Esophagus squamous epithelium (tissue), 5 donors: ENCODE results near the gene MUSTN1. TPM values are rescaled to one million over a fixed set of nuclear protein-coding genes. Genes with fewer than 3 reads are reported as not detected.

ENCODE experiments used
- DNase-seq: peaks from one replicate; lab custom pipeline; 2025; lab: John Stamatoyannopoulos, UW
- H3K27ac ChIP-seq, 4 donors: fragments of 200-600 bp; sonication (generic); one replicate each; pipeline ENCODE4 v1.5.1; 2016 to 2019; ENCODE audit warnings: mild to moderate bottlenecking in 1 of 4
- H3K27me3 ChIP-seq, 4 donors: fragments of 200-600 bp; sonication (generic); 1 replicate in 3 of 4; 2 replicates in 1 of 4; pipeline versions ENCODE4 v1.5.1 to v1.6.0; 2017 to 2021; ENCODE audit warnings: antibody characterized with exemption in 1 of 4
- H3K36me3 ChIP-seq, 3 donors: fragments of 200-600 bp; sonication (generic); one replicate each; pipeline ENCODE4 v1.5.1; 2016 to 2019
- H3K4me1 ChIP-seq, 3 donors: fragments of 200-600 bp; sonication (generic); one replicate each; pipeline ENCODE4 v1.5.1; 2017 to 2019
- H3K4me3 ChIP-seq, 4 donors: fragments of 200-600 bp; sonication (generic); 1 replicate in 3 of 4; 2 replicates in 1 of 4; pipeline ENCODE4 v1.5.1; 2016 to 2019; ENCODE audit warnings: mild to moderate bottlenecking in 2 of 4, moderate library complexity in 1 of 4
- H3K9me3 ChIP-seq, 3 donors: fragments of 200-600 bp; sonication (generic); one replicate each; pipeline ENCODE4 v1.5.1; 2016 to 2019
- POLR2A ChIP-seq, 4 donors: fragments of 450-650 bp; IDR thresholded peaks; one replicate each; pipeline ENCODE4 v1.6.1; 2017; ENCODE audit warnings: antibody characterized with exemption in 4 of 4, mild to moderate bottlenecking in 4 of 4, moderate library complexity in 3 of 4
- WGBS, 2 donors: methylation state at CpG; one replicate each; pipeline ENCODE4 v1.1.5; 2018; 5-methylcytosine and 5-hydroxymethylcytosine counted together
- intact Hi-C: fragments of 100-400 bp; cut with DNase I; formaldehyde crosslinking; loops from one replicate; pipeline ENCODE4 v1.15.0; 2022
- total RNA-seq, 4 donors: library from RNA; depleted of rRNA; stranded (reverse); fragments of >200 nt; gene quantifications; one replicate each; pipeline ENCODE4 v1.1.0, GENCODE V29; 2016
- TF ChIP-seq, protein P1 (sequence below), 6 experiments: fragments of 450-650 bp in 4 of 6; fragments of 200-600 bp in 2 of 6; sonication (generic) in 2 of 6; IDR thresholded peaks; one replicate each; pipeline ENCODE4 v1.5.1; 2016 to 2019; ENCODE audit warnings: antibody characterized with exemption in 6 of 6, mild to moderate bottlenecking in 4 of 6, moderate library complexity in 4 of 6
- donor health status: DM: yes; HTN: yes; CAD: no.

MUSTN1 gene
- total RNA-seq, 4 donors from 2014 or later, result 4.2 to 15.7 (median 5.7) TPM; not detected in 1

DNA sequence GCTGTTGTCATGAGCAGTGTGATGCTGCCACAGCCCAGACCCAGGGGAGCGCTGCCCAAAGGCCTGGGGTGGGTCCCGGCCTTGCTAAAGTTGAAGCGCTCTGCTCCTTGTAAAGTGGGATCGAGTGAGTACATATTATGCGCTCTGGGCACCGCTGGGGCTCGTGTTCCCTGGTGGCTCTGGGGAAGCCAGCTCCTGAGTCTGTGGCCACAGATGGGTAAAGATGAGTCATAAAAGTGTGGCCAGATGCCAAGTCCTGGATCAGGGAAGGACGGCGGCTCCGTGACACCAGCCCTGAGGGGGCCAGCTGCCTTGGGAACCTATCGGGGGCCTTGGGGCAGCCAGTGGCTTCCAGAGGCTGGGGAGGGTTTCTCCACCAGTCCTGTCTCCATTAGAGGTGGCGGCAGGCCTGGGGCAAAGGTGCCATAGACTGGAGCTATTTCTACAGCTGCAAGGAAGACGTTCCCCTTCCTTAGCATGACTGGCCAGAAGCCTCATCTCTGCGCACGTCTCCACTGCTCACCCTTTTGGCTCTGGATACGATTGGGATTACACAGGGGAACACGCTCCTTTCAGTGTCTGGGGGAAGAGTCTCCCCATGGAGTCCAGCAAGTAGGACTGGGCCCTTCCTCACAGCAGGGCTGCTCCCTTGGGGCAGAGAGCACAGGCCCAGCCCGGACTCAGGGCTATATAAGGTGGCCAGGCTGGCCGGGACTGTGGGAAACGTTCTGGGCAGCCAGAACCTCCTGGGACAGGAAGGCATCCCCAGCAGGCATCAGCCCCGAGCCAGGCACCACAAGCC, 3.1 kb downstream of the MUSTN1 start:
- H3K27ac ChIP-seq, result peak overlapping the region; percentile 32 to 81 (median 64)
- no peak overlapping the region for H3K4me3 ChIP-seq
- no peaks in the 10 kb centered on the region for H3K27me3 ChIP-seq
- intact Hi-C loops, result no loop called here
- H3K4me1 ChIP-seq, result peaks cover 0 to 54% (median 28%) of the 10 kb centered on the region in 3 donors
- H3K9me3 ChIP-seq, result no peaks in the 10 kb centered on the region
- no peak for DNase-seq
- peaks cover 0 to 8% (median 0%) of the 10 kb centered on the region in 3 donors for H3K36me3 ChIP-seq
- WGBS, 2 donors, result 42 to 50% methylated on average over 9 to 10 of the region's 21 CpGs
- no peak for TF ChIP-seq POLR2A (IDR thresholded peaks at IDR 0.05)
- TF ChIP-seq, protein P1, sequence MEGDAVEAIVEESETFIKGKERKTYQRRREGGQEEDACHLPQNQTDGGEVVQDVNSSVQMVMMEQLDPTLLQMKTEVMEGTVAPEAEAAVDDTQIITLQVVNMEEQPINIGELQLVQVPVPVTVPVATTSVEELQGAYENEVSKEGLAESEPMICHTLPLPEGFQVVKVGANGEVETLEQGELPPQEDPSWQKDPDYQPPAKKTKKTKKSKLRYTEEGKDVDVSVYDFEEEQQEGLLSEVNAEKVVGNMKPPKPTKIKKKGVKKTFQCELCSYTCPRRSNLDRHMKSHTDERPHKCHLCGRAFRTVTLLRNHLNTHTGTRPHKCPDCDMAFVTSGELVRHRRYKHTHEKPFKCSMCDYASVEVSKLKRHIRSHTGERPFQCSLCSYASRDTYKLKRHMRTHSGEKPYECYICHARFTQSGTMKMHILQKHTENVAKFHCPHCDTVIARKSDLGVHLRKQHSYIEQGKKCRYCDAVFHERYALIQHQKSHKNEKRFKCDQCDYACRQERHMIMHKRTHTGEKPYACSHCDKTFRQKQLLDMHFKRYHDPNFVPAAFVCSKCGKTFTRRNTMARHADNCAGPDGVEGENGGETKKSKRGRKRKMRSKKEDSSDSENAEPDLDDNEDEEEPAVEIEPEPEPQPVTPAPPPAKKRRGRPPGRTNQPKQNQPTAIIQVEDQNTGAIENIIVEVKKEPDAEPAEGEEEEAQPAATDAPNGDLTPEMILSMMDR (IDR thresholded peaks at IDR 0.05), result no peak

DNA sequence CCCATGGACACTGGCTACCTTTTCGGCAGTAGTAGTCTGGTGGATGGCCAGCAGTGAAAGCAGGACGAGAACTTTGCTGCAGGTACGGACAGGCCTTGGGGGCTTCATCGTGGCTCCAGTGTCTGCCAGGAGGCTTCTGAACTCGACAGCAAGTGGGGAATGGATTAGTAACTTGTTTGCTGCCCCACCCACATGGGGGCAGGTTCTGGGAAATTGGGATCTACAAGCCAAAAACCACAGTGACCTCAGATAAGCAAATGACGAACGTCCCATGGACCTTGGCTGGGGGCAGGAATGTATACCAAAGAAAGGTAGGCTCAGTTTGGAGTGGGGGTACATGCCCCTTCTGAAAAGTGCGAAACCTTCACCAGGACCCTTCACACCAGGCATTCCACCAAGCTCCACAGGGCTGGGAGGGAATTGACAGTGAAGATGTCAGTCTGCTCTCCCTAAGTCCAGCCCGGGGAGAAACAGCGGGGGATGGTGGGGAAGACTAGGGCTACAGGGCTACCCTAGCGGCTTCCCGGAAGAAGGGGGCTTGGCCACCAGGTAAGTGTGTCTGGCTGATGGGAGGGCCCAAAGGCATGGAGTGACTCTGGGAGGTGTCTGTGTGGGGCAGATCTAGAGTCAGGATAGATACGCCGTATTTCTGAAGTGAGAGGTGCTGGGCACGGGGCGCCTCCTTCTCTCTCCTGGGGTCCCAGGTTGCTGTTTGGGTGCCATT, 4.1 kb downstream of the MUSTN1 start, which contains the start of gene ITIH4:
Gene ITIH4 (minus strand): TSS at position 138 of the 724 bp plus-strand sequence. CDS start 30 bp downstream, at position 108.
- peaks cover 0 to under 1% (median 0%) of the 10 kb centered on the region in 3 donors for H3K36me3 ChIP-seq
- 71% methylated on average over 7 to 16 of the region's 16 CpGs for WGBS, 2 donors
- H3K27ac ChIP-seq, result peak within 1 kb of the TSS; percentile 32 to 81 (median 64)
- no peak for DNase-seq
- H3K4me3 ChIP-seq, result no peak within 1 kb of the TSS
- TF ChIP-seq, protein P1 (IDR thresholded peaks at IDR 0.05), result no peak
- no peak for TF ChIP-seq POLR2A (IDR thresholded peaks at IDR 0.05)
- intact Hi-C loops, result no loop called here
- no peaks in the 10 kb centered on the region for H3K27me3 ChIP-seq
- H3K9me3 ChIP-seq, result no peaks in the 10 kb centered on the region
- H3K4me1 ChIP-seq, result peaks cover 0 to 47% (median 23%) of the 10 kb centered on the region in 3 donors

DNA sequence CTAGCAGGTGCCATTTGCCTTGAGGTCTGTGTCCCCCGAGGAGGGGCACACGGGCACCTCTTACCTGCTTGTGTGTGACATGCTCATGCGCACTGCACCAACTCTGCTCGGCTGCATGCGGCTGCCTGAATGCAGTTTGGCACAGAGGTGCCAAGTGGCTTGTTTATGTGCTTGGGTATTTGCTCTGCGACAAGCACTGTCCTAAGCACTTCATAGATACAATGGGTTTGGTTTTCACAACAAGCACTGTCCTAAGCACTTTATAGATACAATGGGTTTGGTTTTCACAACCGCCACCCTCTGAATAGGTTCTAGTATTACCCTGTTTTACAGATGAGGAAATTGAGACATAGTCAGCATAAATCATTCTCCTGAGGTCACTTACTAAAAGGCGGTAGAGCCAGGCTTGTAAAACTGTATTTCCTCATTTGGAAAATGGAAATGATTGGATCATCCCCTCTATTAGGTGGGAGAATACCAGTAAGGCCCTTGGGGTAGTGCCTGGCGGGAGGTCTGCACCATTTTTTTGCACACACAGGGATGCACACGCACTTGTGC, 4.8 kb downstream of the MUSTN1 start:
- Histone ChIP-seq H3K9me3 (no peaks in the 10 kb centered on the region), H3K4me1 (peaks cover 0 to 40% (median 19%) of the 10 kb centered on the region in 3 donors), H3K4me3 (no peak overlapping the region), H3K36me3 (no peaks in the 10 kb centered on the region), H3K27me3 (no peaks in the 10 kb centered on the region), H3K27ac (no peak overlapping the region)
- TF ChIP-seq POLR2A (IDR thresholded peaks at IDR 0.05), result no peak
- TF ChIP-seq, protein P1 (IDR thresholded peaks at IDR 0.05), result no peak
- no peak for DNase-seq
- WGBS, 2 donors, result 88 to 89% methylated on average over 6 to 9 of the region's 10 CpGs
- intact Hi-C loops, result no loop called here

DNA sequence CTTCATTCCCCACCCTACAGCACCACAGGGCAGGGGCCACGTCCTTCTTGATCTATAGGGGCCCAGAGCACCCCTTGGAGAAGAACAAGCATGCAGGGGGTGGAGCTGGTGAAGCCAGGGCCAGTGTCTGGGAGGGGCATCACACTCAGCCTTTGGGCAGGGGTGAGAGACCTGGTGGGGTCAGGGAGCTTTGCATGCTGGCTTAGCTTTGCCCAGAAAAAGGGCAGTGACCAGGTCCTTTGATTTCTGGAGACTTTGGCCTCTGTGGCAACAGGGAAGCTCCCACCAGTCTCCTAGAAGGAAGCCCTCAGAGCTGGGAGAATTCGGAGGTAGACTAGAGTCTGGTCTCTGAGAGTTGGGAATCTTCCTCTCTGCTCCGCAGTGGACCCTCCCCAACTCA, 5.3 kb downstream of the MUSTN1 start:
- DNase-seq, result no peak
- H3K36me3 ChIP-seq, result no peaks in the 10 kb centered on the region
- no peaks in the 10 kb centered on the region for H3K27me3 ChIP-seq
- intact Hi-C loops, result no loop called here
- H3K9me3 ChIP-seq, result no peaks in the 10 kb centered on the region
- no peak overlapping the region for H3K4me3 ChIP-seq
- no peak for TF ChIP-seq POLR2A (IDR thresholded peaks at IDR 0.05)
- TF ChIP-seq, protein P1 (IDR thresholded peaks at IDR 0.05), result no peak
- H3K4me1 ChIP-seq, result peaks cover 0 to 35% (median 19%) of the 10 kb centered on the region in 3 donors
- H3K27ac ChIP-seq, result no peak overlapping the region
- WGBS, 2 donors, result 63% methylated on average over 2 of the region's 3 CpGs; no CpG with 5 or more reads in 1 of the 2 donors
